NCI-H226 (cell line): ENCODE data around the gene ZNF81.
"Not testable (repeated sequence)": the region's sequence is repeated elsewhere in the genome, so short reads cannot be mapped to it uniquely, and the experiment has no call there.

ENCODE experiments used
- DNase-seq: peaks from one replicate; pipeline ENCODE4 v3.0.0-alpha.2; 2015

The ZNF81 gene

DNA sequence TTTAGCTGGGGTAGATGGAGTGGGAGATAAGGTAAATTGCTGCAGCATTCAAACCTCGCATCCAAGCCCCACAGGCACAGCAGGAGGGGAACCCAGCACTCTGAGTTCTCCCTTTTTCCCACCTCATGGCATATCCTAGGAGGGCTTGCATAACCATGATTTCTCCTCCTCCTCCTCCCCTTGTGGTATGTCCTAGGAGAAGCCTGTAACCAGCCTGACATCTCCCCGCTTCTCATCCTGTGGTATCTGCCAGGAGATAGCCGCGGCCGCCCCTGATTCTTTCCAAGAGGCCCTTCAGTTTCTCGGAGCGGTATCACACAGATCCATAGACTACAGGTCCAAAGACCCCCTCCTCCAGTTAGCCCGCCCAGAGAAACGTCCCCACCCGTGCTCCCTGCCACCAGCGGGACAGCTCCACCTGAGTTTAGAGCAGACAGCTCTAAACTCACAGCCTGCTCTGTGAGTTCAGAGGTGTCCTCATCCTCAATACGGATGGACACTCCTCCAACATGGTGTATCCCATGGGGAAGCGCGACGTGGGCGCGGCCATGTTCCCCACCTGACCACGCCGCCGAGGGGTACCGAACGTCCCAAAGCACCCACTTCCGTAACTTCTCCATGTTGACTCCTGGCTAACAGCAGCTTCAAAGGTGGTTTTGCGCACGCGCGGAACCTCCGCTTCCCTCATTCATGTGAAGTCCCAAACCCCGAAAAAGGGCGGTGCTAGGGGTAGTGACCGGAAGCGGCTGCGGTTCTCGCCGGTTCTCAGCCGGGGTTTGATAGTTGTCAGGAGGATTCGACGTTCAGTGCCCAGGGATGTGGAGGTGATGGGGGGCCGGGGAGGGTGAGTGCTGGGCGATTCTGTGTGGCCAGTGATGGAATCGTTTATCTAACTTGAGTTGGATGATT is at the start of gene ZNF81:
ZNF81 (plus strand) TSS at position 739 of the 909 bp plus-strand sequence. CDS start 9,366 bp downstream, outside the sequence.
- DNase-seq, result peak; percentile 90

GRCh38 chrX:47796433-47796906 is 40.2 kb upstream of the ZNF81 start:
- peak; percentile 46 for DNase-seq

GRCh38 chrX:47797084-47797483 is 39.6 kb upstream of the ZNF81 start:
- no peak for DNase-seq

DNA sequence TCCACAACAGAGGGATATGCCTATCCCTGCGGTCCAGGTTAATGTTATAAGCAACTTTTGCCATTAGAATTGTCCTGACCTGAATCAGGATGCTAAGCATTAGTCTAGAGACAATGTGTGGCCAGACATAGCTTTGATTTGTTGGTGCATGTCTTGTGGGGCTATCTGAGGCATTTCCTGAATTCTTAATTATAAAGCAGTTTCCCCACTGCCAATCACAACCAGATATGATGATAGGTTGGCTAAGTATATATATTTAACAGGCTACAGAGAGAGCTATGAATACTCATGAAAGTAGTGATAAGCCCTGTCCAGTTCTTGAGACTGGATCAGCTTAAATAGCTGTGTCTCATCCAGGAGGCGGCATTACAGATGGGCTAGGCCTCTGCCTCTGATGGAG is 37.8 kb upstream of the ZNF81 start:
- DNase-seq, result no peak

DNA sequence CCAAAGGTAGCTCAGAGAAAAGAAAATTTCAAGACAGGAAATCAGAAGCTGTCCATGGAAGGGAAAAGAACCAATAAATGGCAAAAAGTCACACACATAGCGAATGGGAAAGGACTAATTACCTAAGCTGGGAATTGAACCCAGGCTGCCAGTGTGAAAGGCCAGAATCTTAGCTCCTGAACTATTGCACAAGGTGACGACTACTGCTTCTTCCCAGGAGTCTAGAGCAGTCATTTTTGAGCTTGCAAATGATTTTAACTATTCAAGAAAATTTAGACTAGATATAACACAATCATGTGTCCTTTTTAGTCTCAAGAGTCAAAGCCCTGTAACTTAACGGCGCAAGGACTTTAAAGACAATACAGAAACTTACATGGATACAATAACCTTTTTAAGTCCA is 34.1 kb upstream of the ZNF81 start:
- no peak for DNase-seq

DNA sequence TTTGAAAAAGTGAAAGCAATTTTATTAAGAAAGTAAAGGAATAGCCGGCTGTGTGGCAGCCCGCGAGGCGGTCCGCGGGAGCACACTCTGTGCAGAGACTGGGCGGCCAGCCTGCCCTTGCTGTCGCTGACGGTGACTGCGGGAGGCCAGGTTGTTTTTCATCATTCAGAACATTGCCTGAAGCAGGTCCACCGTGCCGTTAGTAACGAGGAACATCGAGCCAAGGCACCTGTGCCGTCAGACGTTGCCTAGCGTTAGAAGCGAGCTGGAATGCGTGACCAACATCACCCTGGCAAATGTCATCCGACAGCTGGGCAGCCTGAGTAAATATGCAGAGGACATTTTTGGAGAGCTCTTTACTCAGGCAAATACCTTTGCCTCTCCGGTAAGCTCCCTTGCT is 33.6 kb upstream of the ZNF81 start:
- DNase-seq, result not testable (repeated sequence)

DNA sequence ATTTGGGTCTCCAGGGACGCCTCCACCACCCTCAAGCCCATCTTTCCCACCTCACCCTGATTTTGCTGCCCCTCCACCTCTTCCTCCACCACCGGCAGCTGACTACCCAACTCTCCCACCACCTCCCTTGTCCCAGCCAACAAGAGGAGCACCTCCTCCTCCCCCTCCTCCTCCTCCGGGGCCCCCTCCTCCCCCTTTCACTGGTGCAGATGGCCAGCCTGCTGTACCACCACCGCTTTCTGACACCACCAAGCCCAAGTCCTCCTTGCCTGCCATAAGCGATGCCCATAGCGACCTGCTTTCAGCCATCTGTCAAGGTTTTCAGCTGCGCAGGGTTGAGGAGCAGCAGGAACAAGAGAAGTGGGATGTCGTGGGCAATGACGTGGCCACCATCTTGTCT is 32.4 kb upstream of the ZNF81 start:
- DNase-seq, result no peak

DNA sequence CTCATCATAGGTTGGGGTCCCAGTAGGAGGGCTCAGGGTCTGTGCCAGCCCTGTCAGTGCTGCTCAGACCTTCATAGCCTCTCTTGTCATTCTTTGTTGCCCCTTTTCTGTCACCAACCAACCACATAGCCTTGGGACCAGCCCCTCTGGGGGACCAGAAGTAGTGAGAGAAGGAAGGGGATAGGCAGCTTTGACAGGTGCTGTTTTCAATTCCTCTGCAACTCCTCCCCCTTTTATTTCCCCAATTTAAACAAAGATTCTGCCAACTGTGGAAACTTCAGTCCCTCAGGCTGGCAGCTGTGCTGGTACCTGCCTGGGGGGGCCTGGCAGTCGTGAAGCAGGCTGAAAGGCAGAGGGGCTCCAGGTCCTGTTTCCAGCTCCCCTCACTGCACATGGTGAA is 30.9 kb upstream of the ZNF81 start:
- DNase-seq, result not testable (repeated sequence)

DNA sequence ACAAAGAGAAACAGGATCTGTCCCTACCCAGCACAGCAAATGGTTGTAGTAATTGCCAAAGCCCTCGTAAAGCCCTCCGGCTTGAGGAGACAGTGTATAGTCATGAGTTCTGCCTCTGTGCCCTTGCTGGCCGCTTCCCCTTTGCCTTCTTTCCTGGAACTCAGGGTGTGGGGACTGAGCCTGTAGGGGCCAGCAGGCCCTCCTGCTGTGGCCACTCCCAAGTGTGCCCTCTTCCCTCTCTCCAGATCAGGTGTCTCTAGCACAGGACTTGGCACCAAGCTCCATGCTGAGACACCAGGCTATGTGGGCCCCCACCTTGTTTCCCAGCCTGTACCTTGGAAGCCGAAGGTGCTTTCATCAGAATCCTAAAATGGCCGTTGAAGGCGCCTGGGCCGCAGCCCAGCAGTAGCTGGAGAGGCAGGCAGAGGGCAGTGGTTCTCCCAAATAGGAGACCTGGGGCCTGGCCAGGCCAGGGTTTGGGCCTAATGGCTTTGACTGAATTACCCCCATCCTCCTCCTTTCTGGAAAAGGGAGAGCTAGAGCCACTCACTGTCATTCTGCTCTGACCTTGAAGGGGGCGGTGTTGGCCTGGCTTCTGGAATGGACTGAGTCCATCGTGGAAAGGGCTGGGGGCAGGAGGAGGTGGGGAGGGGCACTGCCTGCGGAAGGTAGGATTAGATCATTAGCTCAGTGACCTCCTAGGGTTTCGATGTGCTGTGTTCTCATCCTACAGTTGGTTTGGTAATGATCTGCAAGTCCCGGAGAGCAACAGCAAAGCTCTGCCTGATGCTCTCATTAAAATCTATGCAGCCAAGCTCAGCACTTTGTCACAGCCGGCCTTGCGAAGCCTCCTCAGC is 30.1 kb upstream of the ZNF81 start:
- not testable (repeated sequence) for DNase-seq

DNA sequence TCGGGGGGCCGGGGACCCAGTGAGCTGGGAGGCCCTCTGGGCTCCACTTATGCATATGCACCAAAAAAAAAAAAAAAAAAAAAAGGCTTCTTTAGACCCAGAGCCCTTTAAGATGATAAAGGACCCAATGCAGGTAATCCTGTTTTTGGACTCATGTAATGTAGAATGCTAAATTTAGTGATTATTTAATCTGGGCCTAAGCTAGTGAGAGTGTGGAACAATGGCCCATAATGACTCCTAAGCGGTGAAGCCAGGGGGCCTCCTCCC is 29.5 kb upstream of the ZNF81 start:
- not testable (repeated sequence) for DNase-seq

DNA sequence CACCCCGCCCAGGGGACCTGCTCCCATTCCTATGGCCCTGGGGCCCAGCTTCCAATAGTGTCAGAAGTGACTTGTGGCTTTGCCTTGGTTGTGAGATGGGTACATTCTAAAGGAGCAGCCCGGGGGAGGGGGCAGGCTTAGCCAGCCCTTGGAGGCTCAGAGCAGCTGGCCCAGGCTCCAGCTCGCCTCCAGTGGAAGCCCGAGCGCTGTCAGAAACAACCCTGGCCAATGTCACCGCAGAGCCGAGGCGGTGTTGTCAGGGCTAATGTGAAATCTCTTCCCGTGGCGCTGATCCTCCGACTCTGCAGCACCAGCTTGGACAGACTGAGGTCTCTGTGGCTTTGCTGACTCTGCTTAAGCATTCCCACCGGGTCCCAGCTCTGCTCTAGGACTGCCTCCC is 29.2 kb upstream of the ZNF81 start:
- no peak for DNase-seq

- DNase-seq, result no peak
Observed at GRCh38 chrX:47808904-47809788, 27.6 kb upstream of the ZNF81 start.

DNA sequence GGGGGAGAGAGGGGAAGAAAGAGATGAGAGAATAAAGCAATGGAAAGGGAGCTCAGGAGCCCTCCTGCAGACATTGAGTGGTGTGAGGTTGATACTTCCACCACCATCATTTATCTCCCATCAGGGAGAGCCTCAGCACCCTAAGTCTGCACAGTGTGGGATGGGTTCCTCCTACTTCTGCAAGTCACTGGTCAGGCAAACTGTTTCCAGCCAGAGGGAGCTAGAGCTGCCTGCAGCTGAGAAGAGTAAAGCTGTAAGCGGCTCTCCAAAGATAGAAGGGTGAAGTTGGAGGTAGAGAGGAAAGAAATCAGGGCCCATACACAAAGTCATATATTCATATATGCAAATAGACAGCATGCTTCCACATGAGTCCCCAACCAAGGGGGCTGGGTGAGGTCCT is 21.9 kb upstream of the ZNF81 start:
- DNase-seq, result peak; percentile 29

- peak; percentile 61 for DNase-seq
Observed at GRCh38 chrX:47815901-47816845, 20.5 kb upstream of the ZNF81 start.

DNA sequence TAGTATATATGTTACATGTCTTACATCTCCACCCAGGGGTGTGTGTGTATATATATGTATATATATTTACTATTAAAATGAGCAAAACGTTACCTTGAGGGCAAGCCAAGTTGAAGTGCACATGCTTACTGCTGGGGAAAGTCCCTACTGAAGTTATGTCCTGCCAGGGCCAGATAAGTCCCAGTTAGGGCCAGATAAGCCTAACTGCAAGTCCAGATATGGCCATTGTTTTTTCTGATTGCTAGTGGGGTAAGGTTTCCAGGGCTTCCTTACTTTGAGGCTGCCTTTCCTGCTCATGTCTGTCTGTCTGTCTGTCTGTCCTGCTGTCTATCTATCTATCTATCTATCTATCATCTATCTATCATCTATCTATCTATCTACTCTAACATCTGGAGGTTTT is 19.3 kb upstream of the ZNF81 start:
- no peak for DNase-seq

DNA sequence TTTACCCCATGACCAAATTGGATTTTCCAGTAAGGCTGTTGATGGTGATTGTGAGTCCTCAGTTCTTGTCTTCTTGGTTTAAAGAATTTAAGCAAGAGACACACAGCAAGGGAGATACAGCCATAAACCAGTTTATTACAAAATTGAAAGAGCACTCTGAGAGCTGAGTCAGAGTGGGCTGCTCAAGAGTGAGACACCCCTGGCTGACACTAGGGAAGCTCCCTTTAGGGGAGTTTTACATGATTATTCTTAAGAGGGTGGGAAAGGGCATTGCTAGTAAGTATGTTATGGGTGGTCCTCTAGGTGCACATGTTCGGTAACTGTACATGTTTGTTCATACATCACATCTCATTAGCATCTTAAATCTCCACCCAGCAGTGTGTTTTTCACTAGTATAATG is 18.8 kb upstream of the ZNF81 start:
- no peak for DNase-seq

GRCh38 chrX:47828984-47829383 is 7.7 kb upstream of the ZNF81 start:
- DNase-seq, result no peak

DNA sequence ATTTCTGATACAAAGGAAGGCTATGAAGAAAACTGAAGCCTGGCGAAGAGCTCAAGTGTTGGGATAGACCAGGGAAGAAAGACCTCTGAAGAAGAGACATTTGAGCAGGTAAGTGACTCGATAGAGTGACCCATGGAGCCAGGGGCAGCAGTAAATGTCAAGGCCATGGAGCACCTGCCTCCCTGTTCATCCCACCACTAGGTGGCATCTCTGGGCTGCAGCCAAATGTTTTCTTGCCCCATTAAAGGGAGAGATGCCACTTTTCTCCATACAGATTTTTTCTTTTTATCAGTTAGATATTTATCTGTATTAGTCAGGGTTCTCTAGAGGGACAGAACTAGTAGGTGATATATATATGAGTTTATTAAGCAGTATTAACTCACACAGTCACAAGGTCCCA is 4.9 kb upstream of the ZNF81 start:
- peak; percentile 7 for DNase-seq

DNA sequence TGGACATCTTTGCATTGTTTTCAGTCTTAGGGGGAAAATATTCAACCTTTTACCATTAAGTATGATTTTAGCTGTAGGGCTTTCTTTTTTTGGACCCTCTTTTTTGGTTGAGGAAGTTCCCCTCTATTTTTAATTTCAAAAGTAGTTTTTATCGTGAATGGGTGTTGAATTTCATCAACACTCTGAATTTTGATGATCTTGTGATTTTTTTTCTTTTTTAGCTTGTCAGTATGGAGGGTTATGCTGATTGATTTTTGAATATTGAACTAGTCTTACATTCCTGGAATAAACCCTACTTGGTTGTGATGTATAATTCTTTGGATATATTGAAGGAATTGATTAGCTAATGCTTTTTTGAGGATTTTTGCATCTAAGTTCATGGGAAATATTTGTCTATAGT is 1.7 kb downstream of the ZNF81 start:
- DNase-seq, result no peak

GRCh38 chrX:47840111-47840510 is 3.4 kb downstream of the ZNF81 start:
- DNase-seq, result no peak

- no peak for DNase-seq
Observed at GRCh38 chrX:47843363-47843762, 6.7 kb downstream of the ZNF81 start.

GRCh38 chrX:47844117-47844516 is 7.4 kb downstream of the ZNF81 start:
- DNase-seq, result no peak
